H1 (cell line): ENCODE results near the gene NODAL. TPM values are rescaled to one million over a fixed set of nuclear protein-coding genes. Genes with fewer than 3 reads are reported as not detected.

ENCODE experiments used
- EP300 ChIP-seq, 2 experiments: IDR thresholded peaks; 1 replicate in 1 of 2; 2 replicates in 1 of 2; pipeline ENCODE4 v1.6.1; 2011 to 2012; ENCODE audit warnings: low read depth in 2 of 2, low read length in 2 of 2, mild to moderate bottlenecking in 2 of 2, borderline replicate concordance in 1 of 2, inconsistent platforms in 1 of 2, moderate library complexity in 1 of 2
- KDM4A ChIP-seq: IDR thresholded peaks from one replicate; pipeline ENCODE4 v1.7.1; 2012; ENCODE audit warnings: low read depth, mild to moderate bottlenecking, moderate library complexity, low read length, inconsistent platforms; ENCODE audit not compliant: severe bottlenecking
- SIX5 ChIP-seq: IDR thresholded peaks from 2 replicates; pipeline ENCODE4 v1.6.1; 2011; ENCODE audit warnings: mild to moderate bottlenecking, low read depth, low read length
- SP2 ChIP-seq: IDR thresholded peaks from 2 replicates; pipeline ENCODE4 v1.6.1; 2012; ENCODE audit warnings: mild to moderate bottlenecking, low read length, inconsistent platforms
- polyA plus RNA-seq, 7 experiments: library from polyadenylated mRNA; depleted of rRNA in 3 of 7; stranded (reverse) in 5 of 7; unstranded in 2 of 7; fragments of >200 nt in 5 of 7; fragments of 200-250 nt in 2 of 7; gene quantifications; 1 replicate in 5 of 7; 2 replicates in 1 of 7; 4 replicates in 1 of 7; pipeline versions ENCODE4 v1.2.1 to v1.2.3, GENCODE V29; 2011 to 2013; ENCODE audit warnings: missing spikeins in 2 of 7, mixed read lengths in 2 of 7
- total RNA-seq: library from RNA; stranded (reverse); fragmentation: NEBNext Ultra II Directional; extraction: Animal tissue kit (Norgen Biotek cat#: 25700); gene quantifications from 2 replicates; pipeline ENCODE4 v1.2.1, GENCODE V29; 2021

NODAL gene
- total and polyA plus RNA-seq, 2 of the 8 experiments (the other 6 are each of a cell fraction or from before 2014, with no cell fraction given), result 2.0 to 7.3 TPM

GRCh38 chr10:70476249-70477035 lies 35.0 kb upstream of the NODAL start (continued):
- TF ChIP-seq EP300 (IDR thresholded peaks at IDR 0.05; ENCODE audit: borderline replicate concordance in 1 of 2, low read depth in 2 of 2, low read length in 2 of 2) (no peak), KDM4A (no peak), SP2 (no peak), SIX5 (no peak)
